Measurements from ENCODE around the gene PLCB1. TPM values are rescaled to one million over a fixed set of nuclear protein-coding genes. Genes with fewer than 3 reads are reported as not detected.
"Not testable (repeated sequence)": the region's sequence is repeated elsewhere in the genome, so short reads cannot be mapped to it uniquely, and the experiment has no call there.

Gene PLCB1
- total RNA-seq, 2 experiments from 2014 or later, result 1.0 to 1.2 TPM

- POLR2A ChIA-PET, result no interaction called here
- Mint-ChIP-seq H3K4me3 (no peak overlapping the region), H3K9me3 (peaks cover 11% of the 10 kb centered on the region), H3K27me3 (no peaks in the 10 kb centered on the region), H3K27ac (no peak overlapping the region), H3K36me3 (ENCODE audit: low read depth) (peaks cover 2% of the 10 kb centered on the region), H3K4me1 (peaks cover 24% of the 10 kb centered on the region)
- DNase-seq, result no peak
- CTCF ChIA-PET, result no interaction called here
Measured at GRCh38 chr20:8155812-8156211, 23.7 kb downstream of the PLCB1 start.

DNA sequence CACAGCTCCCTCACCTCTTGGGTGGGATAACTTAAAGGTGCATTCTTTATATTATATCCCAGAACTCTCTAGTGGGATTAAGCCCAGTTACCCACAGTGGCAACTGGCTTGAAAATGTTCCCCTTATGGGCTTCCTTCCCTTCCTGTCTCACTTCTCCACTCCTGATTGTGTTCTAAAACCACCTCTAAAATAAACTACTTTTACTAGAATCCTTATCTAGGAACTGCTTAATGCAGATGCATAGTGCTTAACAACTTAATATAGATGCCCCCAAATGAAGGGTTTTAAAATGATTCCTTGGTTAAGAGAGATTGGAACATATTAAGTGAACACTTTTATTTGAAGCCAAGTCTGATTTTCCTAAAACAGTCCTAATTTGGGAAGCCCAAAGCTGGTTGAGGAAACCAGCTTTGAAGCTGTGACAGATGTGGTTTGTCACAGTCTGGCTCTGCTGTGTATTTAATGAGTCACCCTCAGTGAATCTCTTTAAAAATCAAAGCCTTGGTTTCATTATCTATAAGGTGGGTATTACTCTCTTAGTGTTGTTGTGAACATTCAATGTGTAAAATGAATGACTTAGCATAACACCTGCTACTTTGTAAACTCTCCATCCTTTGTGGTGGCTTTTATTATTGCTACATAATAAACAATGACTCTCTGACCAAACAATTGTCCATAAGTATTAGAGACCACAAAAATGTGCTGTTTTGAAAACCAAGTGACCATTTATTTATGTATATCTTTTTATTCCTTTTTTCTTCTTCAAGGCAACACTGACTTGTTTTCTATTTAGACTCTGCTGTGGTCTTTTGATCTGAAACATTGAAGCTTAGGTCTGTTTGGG, 24.4 kb downstream of the PLCB1 start:
- H3K4me1 Mint-ChIP-seq, result peaks cover 28% of the 10 kb centered on the region
- peaks cover 11% of the 10 kb centered on the region for H3K9me3 Mint-ChIP-seq
- H3K27me3 Mint-ChIP-seq, result no peaks in the 10 kb centered on the region
- no peak overlapping the region for H3K27ac Mint-ChIP-seq
- CTCF ChIA-PET, result no interaction called here
- H3K4me3 Mint-ChIP-seq, result no peak overlapping the region
- no peak for DNase-seq
- POLR2A ChIA-PET, result no interaction called here
- peaks cover 2% of the 10 kb centered on the region for H3K36me3 Mint-ChIP-seq (ENCODE audit: low read depth)

DNA sequence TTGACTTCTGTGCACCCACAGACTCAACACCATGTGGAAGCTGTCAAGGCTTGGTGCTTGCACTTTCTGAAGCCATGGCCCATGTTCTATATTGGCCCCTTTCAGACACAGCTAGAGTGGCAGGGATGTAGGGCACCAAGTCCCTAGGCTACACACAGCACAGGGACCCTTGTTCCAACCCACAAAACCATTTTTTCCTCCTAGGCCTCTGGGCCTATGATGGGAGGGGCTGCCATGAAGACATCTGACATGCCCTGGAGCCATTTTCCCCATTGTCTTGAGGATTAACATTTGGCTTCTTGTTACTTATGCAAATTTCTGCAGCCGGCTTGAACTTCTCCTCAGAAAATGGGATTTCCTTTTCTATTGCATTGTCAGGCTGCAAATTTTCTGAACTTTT, 27.2 kb downstream of the PLCB1 start:
- Mint-ChIP-seq H3K4me1 (peaks cover 22% of the 10 kb centered on the region), H3K9me3 (peaks cover 11% of the 10 kb centered on the region)
- H3K4me3 Mint-ChIP-seq; H3K36me3 Mint-ChIP-seq (ENCODE audit: low read depth); DNase-seq; CTCF ChIA-PET; H3K27me3 Mint-ChIP-seq; H3K27ac Mint-ChIP-seq; POLR2A ChIA-PET: not testable (repeated sequence)

DNA sequence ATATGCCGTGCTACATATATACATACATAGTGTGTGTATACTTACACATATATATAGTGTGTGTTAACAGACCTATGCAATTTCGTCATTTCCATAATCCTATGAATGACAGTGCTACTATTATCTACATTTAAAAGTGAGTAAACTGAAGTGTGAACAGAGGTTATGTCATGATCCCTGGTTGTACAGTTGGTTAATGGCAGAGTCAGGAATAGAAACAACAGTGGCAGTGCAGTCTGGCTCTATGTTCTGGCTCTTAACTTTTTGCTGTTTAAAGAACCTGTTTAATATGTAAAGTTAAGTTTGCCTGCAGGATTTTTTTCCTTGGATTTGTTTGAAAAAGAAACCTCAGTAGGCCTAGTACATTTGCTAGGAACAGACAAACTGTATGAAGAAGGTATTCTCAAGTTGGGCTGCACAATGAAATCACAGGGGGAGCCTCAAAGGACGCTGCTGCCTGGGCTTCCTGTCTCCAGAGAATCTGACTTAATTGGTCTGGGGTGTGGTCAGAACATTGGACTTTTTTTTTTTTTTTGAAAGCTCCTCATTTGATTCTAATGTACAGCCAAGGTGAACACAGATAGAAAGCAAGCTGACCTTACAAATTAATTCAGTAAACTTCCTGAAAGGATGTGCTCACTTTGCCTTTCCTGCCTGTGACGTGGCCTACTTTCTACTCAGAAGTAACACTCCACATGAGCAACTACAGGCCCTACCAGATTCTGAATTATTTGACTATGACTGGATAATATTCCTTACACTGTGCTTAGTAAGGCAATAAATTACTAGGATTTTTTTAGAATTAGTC, 29.4 kb downstream of the PLCB1 start:
- no peaks in the 10 kb centered on the region for H3K27me3 Mint-ChIP-seq
- peaks cover 12% of the 10 kb centered on the region for H3K4me1 Mint-ChIP-seq
- H3K36me3 Mint-ChIP-seq (ENCODE audit: low read depth), result peaks cover 2% of the 10 kb centered on the region
- H3K4me3 Mint-ChIP-seq, result no peak overlapping the region
- no peak for DNase-seq
- CTCF ChIA-PET, result interaction anchor here (1.0 to 1.1 kb wide), 2 partner anchors 23 to 30 kb away, joined by 3 read pairs; no protein-coding TSS in a partner anchor
- H3K27ac Mint-ChIP-seq, result no peak overlapping the region
- peaks cover 11% of the 10 kb centered on the region for H3K9me3 Mint-ChIP-seq
- POLR2A ChIA-PET, result no interaction called here

DNA sequence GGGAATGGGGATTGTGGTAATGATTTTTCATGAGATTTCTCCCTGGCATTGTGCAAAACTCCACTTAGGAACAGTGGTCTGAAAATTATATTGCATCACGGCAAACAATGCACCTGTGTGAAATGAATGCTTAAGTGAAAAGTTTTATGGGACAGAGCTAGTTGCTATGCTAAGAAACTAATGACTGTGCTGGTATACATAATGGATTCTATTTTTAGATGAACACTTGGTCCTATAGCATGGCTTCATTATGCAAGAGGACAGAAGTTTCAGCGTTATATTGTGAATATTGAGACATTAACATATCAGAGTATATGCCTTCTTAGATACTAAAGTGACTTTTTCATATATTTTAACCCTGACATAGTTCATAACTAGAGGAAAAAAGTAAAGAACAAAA, 30.5 kb downstream of the PLCB1 start:
- POLR2A ChIA-PET, result no interaction called here
- CTCF ChIA-PET, result interaction anchor here (1.0 to 1.1 kb wide), 2 partner anchors 22 to 31 kb away, joined by 3 read pairs; no protein-coding TSS in a partner anchor
- DNase-seq, result no peak
- peaks cover 11% of the 10 kb centered on the region for H3K9me3 Mint-ChIP-seq
- no peak overlapping the region for H3K4me3 Mint-ChIP-seq
- H3K4me1 Mint-ChIP-seq, result peaks cover 7% of the 10 kb centered on the region
- H3K36me3 Mint-ChIP-seq (ENCODE audit: low read depth), result peaks cover 2% of the 10 kb centered on the region
- no peaks in the 10 kb centered on the region for H3K27me3 Mint-ChIP-seq
- no peak overlapping the region for H3K27ac Mint-ChIP-seq

GRCh38 chr20:8163543-8163942, 31.5 kb downstream of the PLCB1 start:
- H3K9me3 Mint-ChIP-seq, result peaks cover 5% of the 10 kb centered on the region
- CTCF ChIA-PET, result no interaction called here

GRCh38 chr20:8166730-8167129, 34.7 kb downstream of the PLCB1 start:
- POLR2A ChIA-PET, result no interaction called here
- Mint-ChIP-seq H3K27me3 (no peaks in the 10 kb centered on the region), H3K4me1 (peaks cover under 1% of the 10 kb centered on the region), H3K36me3 (ENCODE audit: low read depth) (no peaks in the 10 kb centered on the region), H3K4me3 (no peak overlapping the region), H3K27ac (no peak overlapping the region), H3K9me3 (no peaks in the 10 kb centered on the region)
- CTCF ChIA-PET, result no interaction called here
- DNase-seq, result no peak

More at GRCh38 chr20:8163543-8163942, 31.5 kb downstream of the PLCB1 start:
- Mint-ChIP-seq H3K27me3 (no peaks in the 10 kb centered on the region), H3K4me1 (peaks cover 7% of the 10 kb centered on the region), H3K27ac (no peak overlapping the region), H3K4me3 (no peak overlapping the region), H3K36me3 (ENCODE audit: low read depth) (peaks cover 2% of the 10 kb centered on the region)
- DNase-seq, result no peak
- POLR2A ChIA-PET, result no interaction called here

GRCh38 chr20:8168785-8169288, 36.8 kb downstream of the PLCB1 start:
- DNase-seq, result no peak
- Mint-ChIP-seq H3K27me3 (no peaks in the 10 kb centered on the region), H3K36me3 (ENCODE audit: low read depth) (no peaks in the 10 kb centered on the region), H3K4me1 (no peaks in the 10 kb centered on the region), H3K9me3 (no peaks in the 10 kb centered on the region), H3K27ac (no peak overlapping the region), H3K4me3 (no peak overlapping the region)
- ChIA-PET POLR2A (interaction anchor here (0.6 kb wide), 1 partner anchor 22 kb away, joined by 4 read pairs; no protein-coding TSS in a partner anchor), CTCF (no interaction called here)

DNA sequence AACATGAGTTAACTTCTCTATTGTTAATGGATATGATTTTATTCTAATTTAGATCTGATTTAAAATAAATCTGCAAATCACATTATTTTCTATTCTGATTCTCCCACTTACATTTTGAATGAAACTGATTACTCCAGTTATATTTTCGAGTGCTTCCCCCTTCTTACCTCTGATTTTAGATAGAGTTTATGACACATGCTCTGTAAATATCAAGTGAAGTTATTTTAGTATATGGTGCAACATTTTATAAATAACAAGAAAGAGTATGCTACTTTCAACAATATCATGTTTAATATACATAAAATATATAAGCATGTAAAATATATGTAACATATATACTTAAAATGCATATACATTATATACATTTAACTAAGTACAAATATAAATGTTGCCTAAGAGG, 38.9 kb downstream of the PLCB1 start:
- ChIA-PET POLR2A (no interaction called here), CTCF (no interaction called here)
- DNase-seq, result no peak
- Mint-ChIP-seq H3K36me3 (ENCODE audit: low read depth) (no peaks in the 10 kb centered on the region), H3K4me3 (no peak overlapping the region), H3K27ac (no peak overlapping the region), H3K9me3 (no peaks in the 10 kb centered on the region), H3K4me1 (no peaks in the 10 kb centered on the region), H3K27me3 (no peaks in the 10 kb centered on the region)

GRCh38 chr20:8172191-8172590, 40.1 kb downstream of the PLCB1 start:
- Mint-ChIP-seq H3K4me1 (no peaks in the 10 kb centered on the region), H3K36me3 (ENCODE audit: low read depth) (no peaks in the 10 kb centered on the region), H3K27ac (no peak overlapping the region), H3K27me3 (no peaks in the 10 kb centered on the region), H3K9me3 (no peaks in the 10 kb centered on the region), H3K4me3 (no peak overlapping the region)
- no peak for DNase-seq
- ChIA-PET POLR2A (no interaction called here), CTCF (no interaction called here)

DNA sequence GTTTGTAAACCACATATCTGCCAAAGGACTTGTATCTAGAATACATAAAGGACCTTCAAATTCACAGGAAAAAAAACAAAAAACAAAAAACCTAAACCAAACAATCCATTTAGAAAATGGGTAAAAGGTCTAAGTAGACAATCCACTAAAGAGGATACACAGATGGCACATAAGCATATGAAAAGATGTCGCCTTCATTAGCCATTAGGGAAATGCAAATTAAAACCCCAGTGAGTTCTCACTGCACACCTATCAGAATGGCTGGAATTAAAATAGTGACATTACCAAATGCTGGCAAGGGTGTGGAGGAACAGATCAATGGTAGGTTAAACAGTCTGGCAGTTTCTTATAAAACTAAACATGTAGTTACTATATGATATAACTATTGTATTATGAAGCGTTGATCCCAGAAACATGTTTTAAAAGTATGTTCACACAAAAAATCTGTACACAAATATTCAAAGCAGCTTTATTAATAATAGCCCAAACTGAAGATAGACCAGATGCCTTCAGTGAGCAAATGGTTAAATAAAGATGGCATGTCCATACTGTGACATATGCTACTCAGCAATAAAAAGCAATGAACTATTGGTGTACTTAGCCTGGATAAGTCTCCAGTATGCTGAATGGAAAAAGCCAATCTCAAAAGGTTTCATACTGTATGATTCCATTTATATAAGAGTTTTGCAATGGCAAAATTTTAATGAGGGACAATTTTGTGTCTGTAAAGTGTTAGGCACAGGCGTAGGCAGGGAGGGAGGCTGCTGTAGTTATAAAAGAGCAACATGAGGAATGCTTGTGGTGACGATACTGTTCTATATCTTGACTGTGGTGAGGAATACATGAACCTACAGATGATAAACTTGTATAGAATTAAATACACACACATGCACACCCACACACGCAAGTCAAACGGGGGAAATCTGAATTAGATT, 43.9 kb downstream of the PLCB1 start:
- no peak for DNase-seq
- Mint-ChIP-seq H3K27ac (no peak overlapping the region), H3K4me3 (no peak overlapping the region), H3K27me3 (no peaks in the 10 kb centered on the region), H3K36me3 (ENCODE audit: low read depth) (no peaks in the 10 kb centered on the region), H3K4me1 (no peaks in the 10 kb centered on the region), H3K9me3 (no peaks in the 10 kb centered on the region)
- POLR2A ChIA-PET, result no interaction called here
- CTCF ChIA-PET, result no interaction called here

DNA sequence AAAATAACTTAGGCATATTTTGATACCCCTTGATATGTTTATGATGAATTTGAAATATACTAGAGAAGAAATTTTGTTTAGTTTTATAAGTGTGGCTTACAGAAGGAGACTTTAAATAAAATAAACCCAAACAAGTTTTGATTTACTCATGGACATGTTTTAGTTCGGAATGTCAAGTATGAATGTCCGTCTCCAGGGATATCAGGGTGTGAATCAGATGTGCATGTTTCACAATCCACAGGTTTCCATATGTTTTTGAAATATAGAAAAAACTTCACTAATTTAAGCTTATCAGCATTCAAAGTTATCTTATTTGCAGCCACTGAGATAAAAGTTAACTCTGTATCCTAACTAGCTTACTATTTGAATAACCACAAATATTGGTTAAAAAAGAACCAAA, 51.5 kb downstream of the PLCB1 start:
- Mint-ChIP-seq H3K4me1 (no peaks in the 10 kb centered on the region), H3K4me3 (no peak overlapping the region), H3K36me3 (ENCODE audit: low read depth) (no peaks in the 10 kb centered on the region), H3K27ac (no peak overlapping the region), H3K27me3 (peaks cover 4% of the 10 kb centered on the region), H3K9me3 (no peaks in the 10 kb centered on the region)
- CTCF ChIA-PET, result no interaction called here
- no peak for DNase-seq
- POLR2A ChIA-PET, result no interaction called here
